ENCODE measurements around the gene MUC2. TPM values are rescaled to one million over a fixed set of nuclear protein-coding genes. Genes with fewer than 3 reads are reported as not detected.

The MUC2 gene
- total and polyA plus RNA-seq, 2 of the 13 experiments (the other 11 are each of a cell fraction or from before 2014, with no cell fraction given) = not detected

DNA sequence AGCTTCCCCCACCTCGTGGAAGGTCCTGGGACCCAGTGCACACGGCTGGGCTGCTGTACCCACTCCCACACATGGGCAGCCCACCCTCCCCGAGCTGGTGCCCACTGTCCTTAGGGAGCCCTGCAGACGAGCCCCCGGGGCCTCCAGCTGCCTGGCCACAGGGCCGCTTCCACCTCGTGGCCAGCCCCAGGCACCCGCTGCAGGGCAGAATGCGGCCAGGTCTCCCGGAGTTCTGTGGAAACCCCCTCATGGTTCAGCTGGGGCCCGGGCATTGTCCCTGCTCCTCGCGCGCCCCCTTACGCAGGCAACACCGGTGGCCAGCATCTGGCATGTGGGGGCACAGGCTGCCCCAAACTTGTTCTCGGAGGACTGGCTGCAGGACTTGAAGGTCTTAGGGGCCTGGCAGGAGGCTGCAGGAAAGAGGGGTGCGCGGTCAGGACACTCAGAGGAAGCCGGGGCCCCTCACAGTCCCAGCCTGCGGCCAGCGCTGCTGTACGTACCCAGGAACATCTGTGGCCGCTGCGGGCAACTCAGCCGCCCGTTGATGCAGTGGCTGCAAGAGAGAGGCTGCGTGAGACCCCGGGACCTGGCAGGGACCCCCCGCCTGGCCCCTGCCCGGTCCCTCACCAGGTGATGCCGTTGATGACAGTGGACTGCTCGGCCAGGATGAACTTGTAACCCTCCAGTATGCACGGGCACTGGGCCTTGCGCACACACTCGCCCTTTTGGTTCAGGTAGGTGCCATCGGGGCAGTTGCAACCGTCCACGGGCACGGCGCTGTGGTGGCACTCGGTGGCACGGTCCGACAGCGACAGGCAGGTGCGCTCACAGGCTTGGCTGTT is 47.8 kb upstream of the MUC2 start (continued):
- TF ChIP-seq ZNF691 (CRISPR knock-in tag; IDR thresholded peaks at IDR 0.05; ENCODE audit: borderline replicate concordance, low read depth) = no peak
- TF ChIP-seq THAP9 (CRISPR knock-in tag; IDR thresholded peaks at IDR 0.05; ENCODE audit: borderline replicate concordance) = no peak
- no peak for TF ChIP-seq NR1H2 (CRISPR knock-in tag; IDR thresholded peaks at IDR 0.05; ENCODE audit: borderline replicate concordance, low read depth)
- TF ChIP-seq MBD4 (IDR thresholded peaks at IDR 0.05; ENCODE audit: borderline replicate concordance, low read length) = no peak
- no peak for TF ChIP-seq KMT2A (CRISPR knock-in tag; IDR thresholded peaks at IDR 0.05)
- TF ChIP-seq KLF11 (CRISPR knock-in tag; IDR thresholded peaks at IDR 0.05) = no peak

DNA sequence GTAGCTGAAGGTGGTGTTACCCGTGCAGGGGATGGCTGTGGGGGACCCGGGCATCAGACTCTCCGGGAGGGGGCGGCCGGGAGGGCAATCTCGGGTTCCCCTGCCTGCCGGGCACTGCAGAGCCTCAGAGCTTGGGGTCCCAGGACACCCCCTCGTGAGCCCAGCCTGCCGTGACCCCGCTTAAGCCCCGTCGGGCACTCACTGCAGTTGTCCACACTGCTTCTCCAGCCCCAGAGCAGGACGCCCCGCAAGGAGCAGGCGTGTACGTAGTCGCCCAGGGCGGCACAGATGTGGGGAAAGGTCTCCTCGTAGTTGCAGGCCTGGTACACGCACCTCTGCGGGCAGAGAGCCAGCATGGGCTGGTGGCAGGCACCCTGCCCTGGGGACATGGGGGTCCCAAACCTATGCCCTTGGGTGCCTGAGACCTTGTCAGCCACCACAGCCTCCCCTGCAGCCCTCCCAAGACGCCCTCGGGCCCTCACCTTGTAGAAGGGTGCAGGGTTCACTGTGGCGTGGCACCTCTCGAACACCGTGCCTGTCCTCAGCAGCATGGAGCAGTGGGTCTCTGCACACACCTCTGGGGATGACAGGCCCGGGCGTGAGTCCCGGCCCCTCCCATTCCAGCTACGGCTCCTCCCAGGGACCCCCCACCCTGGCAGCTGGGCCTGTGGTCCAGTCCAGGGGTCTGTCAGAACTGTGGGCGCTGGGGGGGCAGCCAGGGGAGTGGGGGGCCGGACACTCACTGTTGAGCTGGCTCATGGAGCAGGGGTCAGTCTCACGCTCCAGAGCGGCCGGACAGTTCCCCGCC is 47.0 kb upstream of the MUC2 start:
- H2AFZ ChIP-seq (ENCODE audit: low read length) = no peak overlapping the region
- no peak overlapping the region for H3K9ac ChIP-seq (ENCODE audit: insufficient read depth, low read depth, low read length)
- no peak overlapping the region for H3K4me3 ChIP-seq (replicated peaks in 1 of 3; ENCODE audit: insufficient read depth in 1 of 3, low read depth in 2 of 3, low read length in 3 of 3)
- WGBS (ENCODE audit: low lambda C conversion rate) = 39% methylated on average over 13 of the region's 36 CpGs
- POLR2A ChIA-PET = no interaction called here
- FAIRE-seq (no peak), DNase-seq (ENCODE audit: low spot score) (no peak), ATAC-seq (peak; percentile 2; the same call in 1 of the 3 replicates)
- H3K27me3 ChIP-seq (ENCODE audit: control insufficient read depth in 1 of 2, insufficient read depth in 2 of 2, low read length in 2 of 2) = peaks cover 20 to 39% of the 10 kb centered on the region in 2 experiments; a peak in 4 of 5 replicates
- in situ Hi-C loops (cut with HindIII; ENCODE audit: extremely low pct_ligation_motif_present, low pct_unique_long_range_greater_than_20kb) = no loop called here
- H3K79me2 ChIP-seq (ENCODE audit: insufficient read depth, low read length) = no peaks in the 10 kb centered on the region
- intact Hi-C loops (cut with micrococcal nuclease; ENCODE audit: unreplicated experiment) = no loop called here
- H3K4me2 ChIP-seq (ENCODE audit: low read depth, low read length) = no peak overlapping the region
- no peak overlapping the region for H3K27ac ChIP-seq (ENCODE audit: extremely low read length, insufficient read depth, low read length)
- H3K9me3 ChIP-seq (ENCODE audit: low read length) = no peaks in the 10 kb centered on the region
- BruUV-seq (replicated peaks) = no TSS peak
- no peaks in the 10 kb centered on the region for H4K20me1 ChIP-seq (ENCODE audit: insufficient read depth, low read length)
- CTCF ChIA-PET (ENCODE audit: low intra/inter-chr PET ratio, low total read pairs) = no interaction called here
- H3K4me1 ChIP-seq (ENCODE audit: insufficient read depth, low read length) = peaks cover 7% of the 10 kb centered on the region; the same call in 1 of the 2 replicates
- no peaks in the 10 kb centered on the region for H3K36me3 ChIP-seq (replicated peaks in 1 of 2; ENCODE audit: control insufficient read depth in 1 of 2, insufficient read depth in 2 of 2, low read length in 2 of 2)
- TF ChIP-seq TBX2 (CRISPR knock-in tag; IDR thresholded peaks at IDR 0.05; ENCODE audit: borderline replicate concordance) (no peak), DPF2 (CRISPR knock-in tag; IDR thresholded peaks at IDR 0.05; ENCODE audit: borderline replicate concordance, low read depth) (no peak)
- TF ChIP-seq, protein P1, sequence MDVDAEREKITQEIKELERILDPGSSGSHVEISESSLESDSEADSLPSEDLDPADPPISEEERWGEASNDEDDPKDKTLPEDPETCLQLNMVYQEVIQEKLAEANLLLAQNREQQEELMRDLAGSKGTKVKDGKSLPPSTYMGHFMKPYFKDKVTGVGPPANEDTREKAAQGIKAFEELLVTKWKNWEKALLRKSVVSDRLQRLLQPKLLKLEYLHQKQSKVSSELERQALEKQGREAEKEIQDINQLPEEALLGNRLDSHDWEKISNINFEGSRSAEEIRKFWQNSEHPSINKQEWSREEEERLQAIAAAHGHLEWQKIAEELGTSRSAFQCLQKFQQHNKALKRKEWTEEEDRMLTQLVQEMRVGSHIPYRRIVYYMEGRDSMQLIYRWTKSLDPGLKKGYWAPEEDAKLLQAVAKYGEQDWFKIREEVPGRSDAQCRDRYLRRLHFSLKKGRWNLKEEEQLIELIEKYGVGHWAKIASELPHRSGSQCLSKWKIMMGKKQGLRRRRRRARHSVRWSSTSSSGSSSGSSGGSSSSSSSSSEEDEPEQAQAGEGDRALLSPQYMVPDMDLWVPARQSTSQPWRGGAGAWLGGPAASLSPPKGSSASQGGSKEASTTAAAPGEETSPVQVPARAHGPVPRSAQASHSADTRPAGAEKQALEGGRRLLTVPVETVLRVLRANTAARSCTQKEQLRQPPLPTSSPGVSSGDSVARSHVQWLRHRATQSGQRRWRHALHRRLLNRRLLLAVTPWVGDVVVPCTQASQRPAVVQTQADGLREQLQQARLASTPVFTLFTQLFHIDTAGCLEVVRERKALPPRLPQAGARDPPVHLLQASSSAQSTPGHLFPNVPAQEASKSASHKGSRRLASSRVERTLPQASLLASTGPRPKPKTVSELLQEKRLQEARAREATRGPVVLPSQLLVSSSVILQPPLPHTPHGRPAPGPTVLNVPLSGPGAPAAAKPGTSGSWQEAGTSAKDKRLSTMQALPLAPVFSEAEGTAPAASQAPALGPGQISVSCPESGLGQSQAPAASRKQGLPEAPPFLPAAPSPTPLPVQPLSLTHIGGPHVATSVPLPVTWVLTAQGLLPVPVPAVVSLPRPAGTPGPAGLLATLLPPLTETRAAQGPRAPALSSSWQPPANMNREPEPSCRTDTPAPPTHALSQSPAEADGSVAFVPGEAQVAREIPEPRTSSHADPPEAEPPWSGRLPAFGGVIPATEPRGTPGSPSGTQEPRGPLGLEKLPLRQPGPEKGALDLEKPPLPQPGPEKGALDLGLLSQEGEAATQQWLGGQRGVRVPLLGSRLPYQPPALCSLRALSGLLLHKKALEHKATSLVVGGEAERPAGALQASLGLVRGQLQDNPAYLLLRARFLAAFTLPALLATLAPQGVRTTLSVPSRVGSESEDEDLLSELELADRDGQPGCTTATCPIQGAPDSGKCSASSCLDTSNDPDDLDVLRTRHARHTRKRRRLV (CRISPR knock-in tag; IDR thresholded peaks at IDR 0.05) = no peak

Data from HepG2 (cell line).